ENCODE measurements around the gene KCNRG.

KCNRG gene, protein sequence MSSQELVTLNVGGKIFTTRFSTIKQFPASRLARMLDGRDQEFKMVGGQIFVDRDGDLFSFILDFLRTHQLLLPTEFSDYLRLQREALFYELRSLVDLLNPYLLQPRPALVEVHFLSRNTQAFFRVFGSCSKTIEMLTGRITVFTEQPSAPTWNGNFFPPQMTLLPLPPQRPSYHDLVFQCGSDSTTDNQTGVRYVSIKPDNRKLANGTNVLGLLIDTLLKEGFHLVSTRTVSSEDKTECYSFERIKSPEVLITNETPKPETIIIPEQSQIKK

DNA sequence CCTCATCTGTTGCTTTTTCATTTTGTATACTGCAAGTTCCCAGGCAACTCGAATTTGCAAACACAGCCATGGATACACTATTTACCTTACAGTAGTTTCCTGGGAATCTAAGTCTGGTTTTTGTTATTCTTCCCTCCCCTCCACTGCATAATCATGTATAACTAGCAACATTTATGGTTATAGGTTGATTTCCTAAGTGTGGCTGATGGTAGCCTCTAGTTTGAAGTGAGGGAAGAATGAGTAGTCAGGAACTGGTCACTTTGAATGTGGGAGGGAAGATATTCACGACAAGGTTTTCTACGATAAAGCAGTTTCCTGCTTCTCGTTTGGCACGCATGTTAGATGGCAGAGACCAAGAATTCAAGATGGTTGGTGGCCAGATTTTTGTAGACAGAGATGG is at the start of gene KCNRG:
Gene KCNRG (plus strand): TSS at position 187 of the 400 bp plus-strand sequence. CDS start 50 bp downstream, at position 237.
- TF ChIP-seq, protein P1, sequence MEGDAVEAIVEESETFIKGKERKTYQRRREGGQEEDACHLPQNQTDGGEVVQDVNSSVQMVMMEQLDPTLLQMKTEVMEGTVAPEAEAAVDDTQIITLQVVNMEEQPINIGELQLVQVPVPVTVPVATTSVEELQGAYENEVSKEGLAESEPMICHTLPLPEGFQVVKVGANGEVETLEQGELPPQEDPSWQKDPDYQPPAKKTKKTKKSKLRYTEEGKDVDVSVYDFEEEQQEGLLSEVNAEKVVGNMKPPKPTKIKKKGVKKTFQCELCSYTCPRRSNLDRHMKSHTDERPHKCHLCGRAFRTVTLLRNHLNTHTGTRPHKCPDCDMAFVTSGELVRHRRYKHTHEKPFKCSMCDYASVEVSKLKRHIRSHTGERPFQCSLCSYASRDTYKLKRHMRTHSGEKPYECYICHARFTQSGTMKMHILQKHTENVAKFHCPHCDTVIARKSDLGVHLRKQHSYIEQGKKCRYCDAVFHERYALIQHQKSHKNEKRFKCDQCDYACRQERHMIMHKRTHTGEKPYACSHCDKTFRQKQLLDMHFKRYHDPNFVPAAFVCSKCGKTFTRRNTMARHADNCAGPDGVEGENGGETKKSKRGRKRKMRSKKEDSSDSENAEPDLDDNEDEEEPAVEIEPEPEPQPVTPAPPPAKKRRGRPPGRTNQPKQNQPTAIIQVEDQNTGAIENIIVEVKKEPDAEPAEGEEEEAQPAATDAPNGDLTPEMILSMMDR (IDR thresholded peaks at IDR 0.05; ENCODE audit: poor library complexity, severe bottlenecking) = no peak
- Histone ChIP-seq H3K27me3 (ENCODE audit: insufficient read depth, poor library complexity, severe bottlenecking) (no peaks in the 10 kb centered on the region), H3K9me3 (ENCODE audit: severe bottlenecking) (no peaks in the 10 kb centered on the region), H3K36me3 (ENCODE audit: low read depth) (peaks cover 38% of the 10 kb centered on the region), H3K27ac (ENCODE audit: poor library complexity, severe bottlenecking) (no peak within 1 kb of the TSS), H3K4me3 (ENCODE audit: severe bottlenecking) (no peak within 1 kb of the TSS), H3K4me1 (ENCODE audit: insufficient read depth, poor library complexity, severe bottlenecking) (no peaks in the 10 kb centered on the region)
- no peak for DNase-seq (ENCODE audit: low spot score)
- ATAC-seq (ENCODE audit: low read depth) = no peak

DNA sequence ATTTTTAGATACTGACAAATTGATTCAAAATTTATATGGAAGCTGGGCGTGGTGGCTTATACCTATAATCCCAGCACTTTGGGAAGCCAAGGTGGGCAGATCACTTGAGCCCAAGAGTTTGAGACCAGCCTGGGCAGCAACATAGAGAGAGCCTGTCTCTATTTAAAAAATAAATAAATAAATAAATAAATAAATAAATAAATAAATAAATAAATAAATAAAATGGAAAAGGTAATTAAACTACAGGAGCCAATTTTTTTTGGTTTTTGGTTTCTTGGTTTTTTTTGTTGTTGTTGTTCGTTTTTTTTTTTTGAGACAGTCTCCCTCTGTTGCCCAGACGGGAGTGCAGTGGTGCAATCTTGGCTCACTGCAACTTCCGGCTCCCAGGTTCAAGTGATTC is 47.8 kb upstream of the KCNRG start:
- Histone ChIP-seq H3K9me3 (ENCODE audit: severe bottlenecking) (no peaks in the 10 kb centered on the region), H3K36me3 (ENCODE audit: low read depth) (no peaks in the 10 kb centered on the region)
- TF ChIP-seq, protein P1 (IDR thresholded peaks at IDR 0.05; ENCODE audit: poor library complexity, severe bottlenecking) = no peak

DNA sequence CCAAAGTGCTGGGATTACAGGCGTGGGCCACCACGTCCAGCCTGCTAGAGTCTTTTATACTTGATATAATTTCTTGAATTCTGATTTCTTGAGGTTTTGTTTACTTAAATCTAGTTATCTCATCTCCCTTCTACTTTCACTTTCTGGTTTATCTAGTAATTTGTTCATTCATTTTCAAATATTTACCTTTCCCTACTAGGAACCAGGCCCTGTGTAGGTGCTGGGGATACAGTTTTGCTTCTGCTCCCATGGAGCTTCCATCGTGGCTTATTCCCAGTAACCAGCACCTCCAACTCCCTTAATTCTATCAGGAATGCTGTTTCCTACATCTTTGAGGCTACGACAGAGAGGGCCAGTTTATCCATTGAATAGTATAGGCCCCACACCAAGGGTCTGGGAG is 42.5 kb upstream of the KCNRG start:
- no peaks in the 10 kb centered on the region for H3K27me3 ChIP-seq (ENCODE audit: insufficient read depth, poor library complexity, severe bottlenecking)
- no peak for DNase-seq (ENCODE audit: low spot score)

More for the DNA sequence above, 47.8 kb upstream of the KCNRG start:
- H3K27ac ChIP-seq (ENCODE audit: poor library complexity, severe bottlenecking) = no peak overlapping the region
- no peaks in the 10 kb centered on the region for H3K27me3 ChIP-seq (ENCODE audit: insufficient read depth, poor library complexity, severe bottlenecking)
- ATAC-seq (ENCODE audit: low read depth) (no peak), DNase-seq (ENCODE audit: low spot score) (no peak)
- no peak overlapping the region for H3K4me3 ChIP-seq (ENCODE audit: severe bottlenecking)
- no peaks in the 10 kb centered on the region for H3K4me1 ChIP-seq (ENCODE audit: insufficient read depth, poor library complexity, severe bottlenecking)

DNA sequence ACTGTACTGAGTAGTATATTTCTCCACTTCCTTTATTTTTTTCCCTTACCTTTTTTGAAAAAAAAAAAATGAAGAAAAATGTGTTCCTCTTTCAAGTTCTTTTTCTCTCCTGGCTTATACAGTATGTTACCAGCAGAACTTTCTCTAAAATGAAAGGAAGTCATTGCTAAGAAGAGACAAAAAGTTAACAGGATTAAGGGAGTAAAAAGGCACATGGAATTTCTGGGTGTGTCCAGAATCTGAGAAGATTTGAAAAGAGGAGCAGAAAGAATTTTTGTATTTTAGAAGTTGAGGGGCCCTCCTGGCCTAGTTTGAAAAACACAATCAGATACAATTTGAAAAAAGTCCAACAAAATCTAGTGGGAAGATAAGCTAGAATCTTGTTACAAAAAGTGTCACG is 39.4 kb upstream of the KCNRG start:
- ATAC-seq (ENCODE audit: low read depth) = no peak
- Histone ChIP-seq H3K27me3 (ENCODE audit: insufficient read depth, poor library complexity, severe bottlenecking) (no peaks in the 10 kb centered on the region), H3K4me3 (ENCODE audit: severe bottlenecking) (no peak overlapping the region), H3K4me1 (ENCODE audit: insufficient read depth, poor library complexity, severe bottlenecking) (peaks cover 5% of the 10 kb centered on the region), H3K27ac (ENCODE audit: poor library complexity, severe bottlenecking) (no peak overlapping the region), H3K36me3 (ENCODE audit: low read depth) (no peaks in the 10 kb centered on the region), H3K9me3 (ENCODE audit: severe bottlenecking) (no peaks in the 10 kb centered on the region)
- DNase-seq (ENCODE audit: low spot score) = no peak
- TF ChIP-seq, protein P1 (IDR thresholded peaks at IDR 0.05; ENCODE audit: poor library complexity, severe bottlenecking) = no peak

More for the DNA sequence above, 42.5 kb upstream of the KCNRG start:
- no peak for ATAC-seq (ENCODE audit: low read depth)
- H3K27ac ChIP-seq (ENCODE audit: poor library complexity, severe bottlenecking) = no peak overlapping the region
- no peaks in the 10 kb centered on the region for H3K9me3 ChIP-seq (ENCODE audit: severe bottlenecking)
- TF ChIP-seq, protein P1 (IDR thresholded peaks at IDR 0.05; ENCODE audit: poor library complexity, severe bottlenecking) = no peak
- no peak overlapping the region for H3K4me3 ChIP-seq (ENCODE audit: severe bottlenecking)
- peaks cover 5% of the 10 kb centered on the region for H3K4me1 ChIP-seq (ENCODE audit: insufficient read depth, poor library complexity, severe bottlenecking)
- no peaks in the 10 kb centered on the region for H3K36me3 ChIP-seq (ENCODE audit: low read depth)
